ENCODE measurements around the gene NDST4. TPM values are rescaled to one million over a fixed set of nuclear protein-coding genes. Genes with fewer than 3 reads are reported as not detected.

Gene NDST4
- polyA plus RNA-seq, 1 experiment: not detected

GRCh38 chr4:115121351-115122043 lies 8.1 kb upstream of the NDST4 start:
- CTCF ChIA-PET: no interaction called here

GRCh38 chr4:115119804-115120352 lies 6.5 kb upstream of the NDST4 start:
- Histone ChIP-seq H3K27me3 (ENCODE audit: control insufficient read depth, insufficient read depth, low read length) (no peaks in the 10 kb centered on the region), H3K36me3 (ENCODE audit: control insufficient read depth, insufficient read depth, low read length) (no peaks in the 10 kb centered on the region), H3K4me3 (ENCODE audit: low read depth, low read length) (no peak overlapping the region)
- no peak for TF ChIP-seq CTCF (IDR thresholded peaks at IDR 0.05; ENCODE audit: insufficient read depth, low read depth, low read length)
- ChIA-PET CTCF (interaction anchor here (1.1 kb wide), 1 partner anchor 733 kb away, joined by 3 read pairs; no protein-coding TSS in a partner anchor), POLR2A (no interaction called here)
- DNase-seq (ENCODE audit: low read depth): no peak

More at GRCh38 chr4:115121351-115122043, 8.1 kb upstream of the NDST4 start:
- TF ChIP-seq CTCF (IDR thresholded peaks at IDR 0.05; ENCODE audit: insufficient read depth, low read depth, low read length): no peak
- POLR2A ChIA-PET: no interaction called here
- Histone ChIP-seq H3K4me3 (ENCODE audit: low read depth, low read length) (no peak overlapping the region), H3K36me3 (ENCODE audit: control insufficient read depth, insufficient read depth, low read length) (no peaks in the 10 kb centered on the region), H3K27me3 (ENCODE audit: control insufficient read depth, insufficient read depth, low read length) (no peaks in the 10 kb centered on the region)
- DNase-seq (ENCODE audit: low read depth): no peak

- POLR2A ChIA-PET: no interaction called here
- peak; percentile 1 for DNase-seq (ENCODE audit: low read depth)
Observed at GRCh38 chr4:115117651-115118050, 4.2 kb upstream of the NDST4 start.

GRCh38 chr4:115110191-115111181 lies 2.9 kb downstream of the NDST4 start:
- Histone ChIP-seq H3K36me3 (ENCODE audit: control insufficient read depth, insufficient read depth, low read length) (no peaks in the 10 kb centered on the region), H3K27me3 (ENCODE audit: control insufficient read depth, insufficient read depth, low read length) (no peaks in the 10 kb centered on the region), H3K4me3 (ENCODE audit: low read depth, low read length) (no peak overlapping the region)
- ChIA-PET CTCF (interaction anchor here (0.5 kb wide), 1 partner anchor 1294 kb away, joined by 3 read pairs; no protein-coding TSS in a partner anchor), POLR2A (no interaction called here)
- TF ChIP-seq CTCF (IDR thresholded peaks at IDR 0.05; ENCODE audit: insufficient read depth, low read depth, low read length): no peak
- DNase-seq (ENCODE audit: low read depth): no peak

More at GRCh38 chr4:115117651-115118050, 4.2 kb upstream of the NDST4 start:
- no peak for TF ChIP-seq CTCF (IDR thresholded peaks at IDR 0.05; ENCODE audit: insufficient read depth, low read depth, low read length)
- Histone ChIP-seq H3K27me3 (ENCODE audit: control insufficient read depth, insufficient read depth, low read length) (no peaks in the 10 kb centered on the region), H3K4me3 (ENCODE audit: low read depth, low read length) (no peak overlapping the region), H3K36me3 (ENCODE audit: control insufficient read depth, insufficient read depth, low read length) (no peaks in the 10 kb centered on the region)
- CTCF ChIA-PET: no interaction called here

- H3K36me3 ChIP-seq (ENCODE audit: control insufficient read depth, insufficient read depth, low read length): no peaks in the 10 kb centered on the region
- TF ChIP-seq CTCF (IDR thresholded peaks at IDR 0.05; ENCODE audit: insufficient read depth, low read depth, low read length): no peak
- DNase-seq (ENCODE audit: low read depth): no peak
- CTCF ChIA-PET: no interaction called here
- H3K4me3 ChIP-seq (ENCODE audit: low read depth, low read length): no peak overlapping the region
- H3K27me3 ChIP-seq (ENCODE audit: control insufficient read depth, insufficient read depth, low read length): no peaks in the 10 kb centered on the region
- POLR2A ChIA-PET: no interaction called here
Observed at GRCh38 chr4:115108850-115109249, 4.6 kb downstream of the NDST4 start.
